Measurements from ENCODE around the gene ERC2.

Gene ERC2

DNA sequence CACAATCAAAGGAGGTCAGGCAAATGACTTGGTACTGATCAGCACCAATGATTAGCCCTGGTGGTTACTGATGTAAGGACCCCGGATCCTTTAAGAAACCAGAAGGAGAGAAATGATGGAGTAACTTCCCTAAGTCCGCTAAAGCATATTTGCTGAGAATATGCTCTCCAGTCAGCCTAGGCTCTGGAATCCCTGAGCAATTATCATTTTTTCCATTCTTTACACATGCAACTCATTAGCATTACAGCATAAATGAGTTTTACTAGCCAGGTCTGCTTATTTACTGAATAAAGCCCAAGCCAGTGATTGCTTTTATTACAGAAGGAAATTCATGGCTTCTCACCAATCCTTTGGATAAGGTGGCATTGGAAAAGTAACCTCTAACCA is 842.0 kb downstream of the ERC2 start:
- DNase-seq: no peak

DNA sequence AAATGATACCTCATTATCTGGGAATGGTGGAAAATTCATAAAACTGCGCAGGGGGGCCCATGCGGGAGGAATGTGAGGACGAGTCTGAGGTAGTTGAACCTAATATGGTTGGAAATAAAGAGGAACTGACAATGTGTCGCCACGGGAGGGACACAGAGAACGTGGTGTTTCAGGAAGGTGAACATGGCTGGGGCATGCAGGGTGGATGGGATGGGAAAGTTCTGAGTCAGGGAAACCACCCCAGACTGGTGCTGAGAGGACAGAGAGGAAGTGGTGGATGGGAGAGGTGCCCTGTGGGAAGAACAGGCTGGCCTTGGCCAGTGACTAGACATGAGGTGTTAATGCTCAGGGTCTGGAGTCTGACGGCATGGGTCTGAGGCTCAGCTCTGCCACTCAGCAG is 844.0 kb downstream of the ERC2 start:
- no peak for DNase-seq

DNA sequence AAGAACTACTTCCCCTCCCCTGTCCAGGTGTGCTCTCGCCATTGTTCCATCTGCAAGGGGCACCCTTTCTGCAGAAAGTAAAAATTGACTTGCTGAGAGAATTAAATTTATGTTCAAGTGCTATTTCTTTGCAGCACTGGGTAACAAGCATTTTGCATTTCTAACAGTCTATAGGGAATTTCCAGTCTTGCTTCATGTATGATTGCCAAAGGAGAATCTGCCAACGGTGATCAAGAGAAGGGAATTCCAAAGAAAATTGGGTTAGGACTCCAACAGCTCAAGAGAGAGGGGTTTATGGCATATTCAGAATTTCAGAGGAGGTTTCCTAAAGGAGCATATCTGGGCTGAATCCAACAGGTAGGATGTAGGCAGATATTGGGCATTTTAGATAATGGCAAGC is 844.5 kb downstream of the ERC2 start:
- no peak for DNase-seq

DNA sequence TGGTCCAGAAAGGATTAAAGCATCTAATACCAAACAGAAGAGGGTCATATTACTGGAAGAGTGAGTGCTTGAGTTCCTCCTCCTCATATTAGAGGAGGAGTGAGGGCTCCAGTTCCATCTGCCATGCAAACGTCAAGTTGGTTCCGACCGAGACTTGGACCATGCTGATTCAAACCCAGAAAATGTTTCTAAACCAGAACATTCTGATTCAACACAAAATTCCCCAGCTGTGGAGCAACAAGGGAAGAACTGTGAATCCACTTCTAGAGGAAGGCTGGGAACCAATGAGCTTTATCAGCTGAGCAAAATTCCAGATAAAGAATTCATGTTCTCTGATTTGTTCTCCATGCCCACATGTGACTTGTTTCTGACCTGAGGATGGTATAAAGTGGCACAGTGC is 845.5 kb downstream of the ERC2 start:
- DNase-seq: no peak

DNA sequence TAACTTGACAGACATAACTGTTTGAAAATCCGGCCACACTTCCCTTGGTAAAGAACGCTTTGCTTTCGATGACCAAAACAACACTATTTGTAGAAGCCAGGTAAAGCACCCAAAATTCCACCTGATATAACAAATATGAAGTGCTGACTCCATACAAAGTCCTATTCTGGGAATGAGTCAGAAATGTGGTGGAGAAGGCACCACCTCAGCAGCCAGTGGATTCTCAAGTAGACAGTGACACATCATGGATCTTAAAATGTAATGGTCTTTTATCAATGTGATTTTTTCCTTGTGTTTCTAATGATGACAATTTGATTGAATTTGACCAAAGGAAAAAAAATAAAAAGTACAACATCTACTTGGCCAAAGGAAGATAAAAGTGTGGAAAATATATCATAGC is 846.2 kb downstream of the ERC2 start:
- DNase-seq: no peak

DNA sequence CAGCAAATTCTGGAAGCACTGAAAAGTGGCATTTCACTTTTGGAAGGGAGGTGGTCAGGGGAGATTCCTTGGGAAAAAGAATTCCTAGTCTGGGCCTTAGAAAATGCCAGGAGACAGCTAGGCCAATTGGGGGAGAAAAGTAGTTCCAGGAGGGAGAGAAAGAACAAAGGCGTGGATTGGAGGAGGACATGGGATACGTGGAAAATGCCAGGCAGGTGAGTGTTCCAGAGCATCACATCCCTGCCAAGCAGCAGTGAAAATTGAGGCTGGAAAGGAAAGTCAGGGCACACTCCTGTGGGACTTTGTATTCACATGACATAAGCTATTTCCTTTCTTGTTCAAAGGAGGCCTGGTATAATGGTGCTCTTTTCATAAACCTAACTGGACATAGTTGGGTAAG is 846.6 kb downstream of the ERC2 start:
- no peak for DNase-seq

DNA sequence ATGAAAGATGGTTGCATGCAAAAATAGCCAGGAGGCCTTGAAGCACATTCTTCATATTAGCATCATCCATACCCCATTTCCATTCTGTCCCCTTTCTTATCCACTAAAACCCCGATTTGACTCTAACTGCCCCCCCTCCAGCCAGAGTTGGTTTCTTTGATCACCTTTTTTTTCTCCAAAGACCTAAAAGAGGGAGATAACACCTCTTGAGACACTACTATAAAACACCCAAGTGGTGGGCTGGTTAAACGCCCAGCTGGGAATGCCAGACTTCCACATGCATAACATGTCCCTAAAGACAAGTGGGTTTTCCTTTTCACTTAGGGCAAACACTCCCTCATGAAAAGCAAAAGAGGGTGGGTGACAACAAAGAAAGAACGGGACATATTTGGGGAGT is 847.2 kb downstream of the ERC2 start:
- DNase-seq: no peak

DNA sequence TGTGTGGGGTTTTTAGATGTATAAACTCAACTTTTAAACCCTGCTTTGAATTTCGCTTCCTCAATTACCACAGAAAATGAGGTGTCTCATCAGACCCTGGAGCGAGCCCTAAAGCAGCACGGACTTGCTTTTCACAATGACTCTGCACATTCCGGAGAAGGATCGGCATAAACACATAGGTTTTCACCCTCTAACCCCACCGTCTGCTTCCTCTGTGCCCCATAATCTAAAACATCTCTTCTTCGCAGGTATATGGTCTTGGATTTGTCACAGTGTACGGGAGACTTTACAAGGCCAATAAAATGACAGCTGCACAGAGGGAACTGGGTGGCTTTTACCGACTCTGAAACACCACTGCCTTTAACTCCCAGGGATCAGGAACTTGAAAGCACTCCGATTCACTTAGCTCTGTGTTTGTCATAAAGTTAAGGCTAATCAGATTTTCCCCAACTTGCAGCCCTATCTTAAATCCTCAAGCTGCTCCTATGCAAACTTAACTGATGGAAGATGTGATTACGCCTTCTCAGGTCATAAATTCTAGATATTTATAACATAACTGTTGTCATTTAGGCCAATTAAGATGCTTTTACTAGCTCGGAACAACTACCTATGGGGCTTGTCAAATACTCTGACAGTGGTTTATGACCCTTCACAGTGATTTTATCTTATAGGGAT is 847.8 kb downstream of the ERC2 start:
- DNase-seq: no peak

DNA sequence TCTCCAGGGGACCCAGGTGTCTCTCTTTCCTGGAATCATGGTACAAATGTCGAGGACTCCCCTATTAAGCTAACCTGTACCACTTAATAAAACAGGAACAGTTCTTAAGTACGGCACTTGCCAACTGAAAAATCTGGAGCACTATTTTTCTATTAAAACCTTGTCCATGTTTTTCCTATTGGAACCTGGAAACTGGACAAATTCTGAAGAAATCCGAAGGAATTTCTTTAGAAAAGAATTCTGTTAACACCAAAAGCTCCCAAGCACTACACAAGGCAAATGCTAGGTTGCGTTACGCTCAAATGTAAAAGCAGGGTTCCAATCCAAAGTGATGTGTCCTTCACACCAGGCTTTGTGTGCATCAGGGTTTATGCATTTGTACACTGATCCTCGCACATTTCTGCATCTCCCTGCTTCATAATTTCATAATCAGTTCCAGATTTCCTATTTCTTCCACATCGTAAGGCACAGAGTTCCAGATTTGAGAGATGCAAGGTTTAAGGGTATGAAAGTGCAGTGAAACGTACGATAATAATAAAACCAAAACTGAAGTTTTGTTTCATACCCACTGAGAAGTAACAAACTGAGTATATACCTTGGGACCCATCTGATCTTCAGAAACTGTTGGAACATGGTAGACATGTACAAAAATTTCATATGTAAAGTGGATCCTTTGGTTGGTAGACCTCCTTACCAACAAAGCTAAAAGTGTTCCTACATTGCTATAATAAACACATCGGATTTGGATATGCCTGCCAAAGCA is 849.0 kb downstream of the ERC2 start:
- no peak for DNase-seq

DNA sequence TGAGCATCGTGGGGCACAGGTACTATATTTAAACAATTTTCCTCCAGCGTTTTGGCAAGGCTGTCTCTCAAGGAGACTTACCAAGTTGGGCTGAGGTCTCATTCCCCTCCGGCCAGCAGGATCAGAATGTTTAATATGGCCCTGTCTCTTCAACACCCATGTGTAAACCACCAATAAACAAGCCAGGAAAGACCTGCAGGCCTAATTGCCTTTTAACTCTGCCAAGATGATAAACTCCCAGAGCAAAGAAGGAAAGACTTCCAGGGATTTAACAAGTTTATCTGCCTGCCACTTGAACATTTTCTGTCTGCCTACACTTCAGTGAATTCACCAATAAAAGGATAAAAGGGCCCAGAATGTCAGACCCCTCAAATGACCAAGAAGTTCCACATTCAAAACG is 850.9 kb downstream of the ERC2 start:
- no peak for DNase-seq

DNA sequence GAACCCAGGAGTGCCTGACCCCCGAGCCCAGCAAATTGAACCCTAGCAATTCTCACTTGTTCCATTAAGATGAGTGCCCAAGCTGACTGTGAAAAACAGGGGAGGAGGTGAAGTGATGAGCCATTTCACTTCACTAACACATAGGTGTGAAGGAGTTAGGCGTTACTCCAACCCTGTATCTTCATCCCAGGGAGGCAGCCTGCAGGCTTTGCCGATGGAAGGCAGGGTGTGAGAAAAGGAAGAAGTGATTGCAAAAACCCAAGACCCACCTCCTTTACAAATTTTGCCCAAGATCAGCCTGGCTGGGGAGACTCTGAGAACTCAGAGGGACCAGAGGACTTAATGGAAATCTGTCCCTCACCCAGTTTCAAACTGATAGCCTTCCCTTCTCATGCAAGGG is 851.5 kb downstream of the ERC2 start:
- no peak for DNase-seq

DNA sequence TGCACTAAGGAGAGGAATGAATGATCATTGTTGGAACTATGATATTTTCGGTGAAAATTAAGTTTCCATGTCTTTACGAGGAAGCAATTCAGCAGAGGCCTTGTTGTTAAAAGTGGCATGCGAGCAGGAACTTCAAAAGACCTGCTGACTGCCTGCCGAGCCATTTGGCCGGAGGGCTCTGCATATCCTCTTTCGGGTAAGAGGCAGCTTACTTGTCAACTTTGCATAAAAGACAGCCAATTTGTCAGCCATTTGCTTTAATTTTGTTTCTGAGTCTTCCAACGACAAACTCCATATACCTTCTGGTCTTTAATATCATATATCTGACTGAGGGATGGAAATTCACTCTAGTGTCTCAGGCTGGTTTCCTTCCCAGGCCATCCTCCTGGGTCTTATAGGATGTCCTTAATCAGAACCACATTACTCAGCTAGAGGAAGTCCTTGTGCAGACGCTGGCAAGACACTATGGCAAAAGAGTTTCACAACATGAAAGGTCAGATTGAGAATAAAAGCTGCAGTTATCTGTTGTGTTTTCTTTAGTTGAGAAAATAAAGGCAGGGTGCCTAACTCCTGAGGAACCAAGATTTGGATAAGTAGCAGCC is 852.5 kb downstream of the ERC2 start:
- DNase-seq: peak; percentile 69

DNA sequence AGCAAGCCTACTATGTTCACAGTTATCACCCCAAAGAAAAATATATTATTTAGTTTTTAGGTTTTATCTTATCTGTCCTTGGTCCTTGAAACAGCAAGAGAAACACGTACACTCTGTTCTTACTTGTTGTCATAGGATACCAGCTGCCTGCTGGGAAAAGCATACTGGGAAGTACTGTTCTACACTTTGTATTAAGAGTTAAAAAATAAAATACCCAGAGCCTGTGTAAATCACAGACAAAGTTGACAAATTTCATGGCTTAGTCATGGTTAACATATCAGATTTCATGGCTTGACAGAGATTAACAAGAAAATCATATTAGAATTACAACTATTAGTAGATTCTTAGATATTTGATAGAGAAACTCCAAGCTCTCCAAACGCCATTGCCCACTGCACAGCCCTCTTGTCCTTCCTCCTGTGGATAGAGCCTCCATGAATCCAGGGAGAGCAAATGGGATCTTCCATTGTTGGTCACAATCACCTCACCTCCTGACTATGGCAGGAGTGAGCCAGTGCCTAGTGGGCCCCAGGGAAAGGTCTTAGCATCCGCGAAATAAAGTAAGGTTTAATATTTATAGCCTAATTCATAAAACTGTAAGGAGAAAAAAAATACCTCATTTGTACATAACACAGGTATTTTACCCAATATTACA is 853.1 kb downstream of the ERC2 start:
- no peak for DNase-seq

DNA sequence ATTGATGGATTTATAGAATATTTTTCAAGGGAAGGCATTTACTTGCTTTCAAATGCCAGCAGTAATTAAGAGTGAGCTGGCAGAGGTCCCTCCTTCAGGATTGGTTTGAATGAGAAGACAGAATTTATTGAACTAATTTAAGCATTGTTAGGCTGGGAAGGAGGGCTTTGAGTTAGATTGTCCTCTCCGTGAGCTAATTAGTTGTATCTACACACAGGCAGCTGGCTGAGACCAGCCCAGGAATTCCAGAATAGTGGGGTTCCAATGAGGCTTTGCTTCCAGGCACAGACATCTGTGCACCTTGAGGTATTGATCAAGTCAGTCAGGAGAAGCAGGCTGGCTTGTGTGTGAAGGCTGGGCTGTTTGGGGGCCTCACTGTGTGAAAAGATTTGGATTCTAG is 857.1 kb downstream of the ERC2 start:
- no peak for DNase-seq

DNA sequence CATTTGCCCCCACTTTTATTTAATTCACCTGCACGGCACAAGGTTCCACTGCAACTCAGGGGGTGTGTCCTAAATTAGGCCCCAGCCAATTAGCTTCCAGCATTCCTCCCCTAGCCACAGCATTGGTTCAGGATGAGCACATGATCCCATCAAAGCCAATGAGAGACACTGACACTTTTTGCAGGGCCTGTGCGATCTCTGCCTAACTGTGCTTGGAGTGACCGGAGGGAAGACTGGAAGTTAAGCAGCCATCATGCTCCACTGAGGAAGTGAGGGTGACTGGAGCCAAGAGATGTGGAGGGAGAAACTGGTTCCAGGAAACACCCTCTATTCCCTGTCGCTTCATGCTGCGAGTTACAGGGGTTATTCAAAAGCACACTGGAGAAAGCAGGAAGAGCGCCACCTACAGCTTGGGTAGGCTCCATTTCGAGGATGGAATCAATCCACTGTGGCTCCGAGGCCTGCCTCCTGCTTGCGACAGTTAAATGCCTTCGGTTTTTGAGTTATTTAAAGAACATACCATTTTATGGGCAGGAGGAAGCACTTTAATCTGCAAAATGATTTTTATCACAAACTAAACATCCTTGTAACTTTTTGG is 858.9 kb downstream of the ERC2 start:
- DNase-seq: no peak

DNA sequence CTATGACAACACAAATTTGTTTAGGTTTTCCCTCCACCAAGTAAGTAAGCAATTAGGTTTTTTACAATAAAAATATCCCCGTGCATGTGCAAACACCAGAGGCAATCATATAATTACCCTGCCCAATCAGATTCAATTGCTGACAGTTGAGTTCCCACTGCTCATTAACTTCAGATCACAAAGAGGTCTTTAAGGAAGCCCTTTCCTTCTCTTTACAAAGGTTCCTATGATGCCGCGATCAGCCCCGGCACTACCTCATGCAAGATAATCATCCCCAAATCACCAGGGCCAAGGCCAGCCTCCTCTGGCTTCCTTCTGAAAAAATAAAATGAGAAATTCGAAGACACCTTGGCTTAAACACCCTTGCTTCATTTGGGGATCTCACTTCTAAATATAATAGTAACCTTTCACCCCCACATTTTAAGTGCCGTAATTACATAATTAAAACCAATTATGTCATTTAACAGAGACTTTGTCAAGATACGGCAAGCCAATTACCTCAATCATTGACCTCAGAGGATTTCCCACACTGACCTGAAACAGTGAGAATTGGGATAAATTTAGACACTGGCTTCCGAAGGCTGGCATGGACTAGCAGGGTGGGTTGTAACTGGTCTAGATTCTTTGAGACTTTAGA is 859.8 kb downstream of the ERC2 start:
- DNase-seq: no peak

DNA sequence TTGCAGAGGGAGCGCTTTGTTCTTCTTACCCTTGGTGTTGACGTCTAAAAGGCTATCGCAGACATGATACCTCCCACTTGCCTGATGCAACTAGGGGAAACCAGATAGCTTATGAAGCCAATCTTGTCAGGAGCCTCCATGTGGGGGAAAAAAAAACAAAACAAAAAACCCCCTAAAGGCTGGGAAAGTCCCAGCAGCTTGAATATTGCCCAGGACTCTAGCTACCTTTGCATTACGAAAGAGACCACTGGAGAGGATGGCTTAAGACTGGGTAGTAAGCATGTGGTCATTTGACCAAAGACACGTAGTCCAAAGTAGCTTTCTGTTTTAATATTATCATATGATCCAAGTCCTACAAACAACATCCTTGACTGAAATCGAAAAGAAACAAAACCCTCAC is 860.4 kb downstream of the ERC2 start:
- DNase-seq: no peak

DNA sequence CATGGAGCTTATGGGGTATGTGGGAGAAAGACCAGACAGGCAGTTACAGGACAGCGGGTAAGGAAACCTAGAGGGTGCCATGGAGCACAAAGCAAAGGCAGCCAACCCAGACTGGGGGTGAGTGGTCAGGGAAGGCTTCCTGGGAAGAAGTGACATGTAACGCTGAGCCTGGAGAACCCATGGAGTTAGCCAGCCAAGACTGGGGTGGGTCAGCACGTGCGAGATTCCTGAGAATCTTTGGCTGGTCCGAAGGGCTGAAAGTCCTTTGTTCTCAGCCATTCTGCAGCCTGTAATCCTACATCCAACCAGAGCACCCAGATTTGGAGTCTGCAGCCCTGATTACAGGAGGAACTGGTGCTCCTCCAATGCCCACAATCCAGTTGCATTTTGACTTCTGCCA is 861.1 kb downstream of the ERC2 start:
- DNase-seq: no peak

DNA sequence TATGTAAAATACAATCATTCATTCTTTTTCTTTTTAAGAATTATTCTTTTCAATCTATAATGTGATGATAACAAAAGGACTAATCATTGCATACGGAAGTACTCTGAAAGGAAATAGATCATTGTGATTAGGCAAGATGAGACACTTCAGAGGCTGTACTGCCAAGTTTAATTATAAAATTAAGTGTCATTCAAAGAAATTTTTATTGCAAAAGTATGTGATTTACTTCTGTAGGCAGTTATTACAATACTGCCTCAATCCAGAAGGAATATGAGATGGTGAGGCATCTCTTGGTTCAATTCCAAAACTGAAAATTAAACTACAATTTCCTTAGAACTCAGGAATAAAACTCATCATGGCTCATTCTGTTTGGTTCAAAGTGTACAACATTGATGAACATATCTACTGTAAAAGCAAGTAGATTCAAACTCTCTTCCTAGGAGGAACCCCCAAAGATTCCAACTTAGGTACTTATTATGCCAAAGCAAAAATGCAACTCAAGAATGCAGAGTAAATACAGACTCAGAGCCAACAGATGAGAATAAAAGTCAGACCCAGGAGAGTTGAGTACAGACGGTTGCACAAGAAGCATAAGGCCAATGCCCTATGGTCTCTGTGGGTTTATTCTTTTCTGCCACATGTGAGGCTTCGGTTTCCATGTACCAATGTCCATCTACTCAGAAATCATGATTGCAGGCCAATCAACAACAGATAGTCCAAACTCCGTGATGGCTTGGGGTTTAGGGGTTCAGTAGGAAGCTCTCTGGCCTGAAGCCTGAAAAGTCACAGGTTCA is 862.6 kb downstream of the ERC2 start:
- DNase-seq: no peak

DNA sequence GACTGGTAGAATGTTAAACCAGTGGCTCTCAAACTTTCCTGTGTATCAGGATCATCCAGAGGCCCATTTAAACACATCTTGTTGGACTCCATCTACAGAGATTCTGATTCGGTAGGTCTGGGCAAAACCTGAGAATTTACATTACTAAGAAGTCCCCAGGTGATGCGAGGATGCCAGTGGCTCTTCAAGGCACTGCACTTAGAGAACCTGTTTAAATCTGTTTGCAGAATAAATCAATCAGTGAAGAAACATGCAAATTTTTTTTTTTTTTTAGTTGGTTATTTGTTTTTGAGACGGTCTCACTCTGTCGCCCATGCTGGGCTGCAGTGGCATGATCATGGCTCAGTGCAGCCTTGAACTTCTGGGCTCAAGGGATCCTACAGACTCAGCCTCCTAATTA is 863.4 kb downstream of the ERC2 start:
- DNase-seq: no peak

DNA sequence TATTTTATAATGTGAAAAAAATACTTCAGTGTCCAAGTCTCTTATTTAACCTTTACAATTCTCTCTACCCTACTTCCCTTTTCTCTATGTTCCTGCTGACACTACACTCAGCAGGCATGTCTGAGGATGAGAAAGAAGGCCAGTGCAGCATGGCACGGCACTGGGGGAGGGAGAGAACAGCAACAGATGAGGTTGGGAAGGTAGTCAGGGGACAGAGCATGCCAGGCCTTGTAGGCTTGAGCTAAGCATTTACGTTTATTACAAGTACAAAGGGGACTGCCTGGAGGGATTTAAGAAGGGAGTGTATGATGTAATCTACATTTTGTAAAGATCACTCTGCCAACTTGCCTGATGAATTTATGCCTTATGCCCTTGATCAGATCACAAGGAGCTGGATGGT is 863.9 kb downstream of the ERC2 start:
- no peak for DNase-seq

DNA sequence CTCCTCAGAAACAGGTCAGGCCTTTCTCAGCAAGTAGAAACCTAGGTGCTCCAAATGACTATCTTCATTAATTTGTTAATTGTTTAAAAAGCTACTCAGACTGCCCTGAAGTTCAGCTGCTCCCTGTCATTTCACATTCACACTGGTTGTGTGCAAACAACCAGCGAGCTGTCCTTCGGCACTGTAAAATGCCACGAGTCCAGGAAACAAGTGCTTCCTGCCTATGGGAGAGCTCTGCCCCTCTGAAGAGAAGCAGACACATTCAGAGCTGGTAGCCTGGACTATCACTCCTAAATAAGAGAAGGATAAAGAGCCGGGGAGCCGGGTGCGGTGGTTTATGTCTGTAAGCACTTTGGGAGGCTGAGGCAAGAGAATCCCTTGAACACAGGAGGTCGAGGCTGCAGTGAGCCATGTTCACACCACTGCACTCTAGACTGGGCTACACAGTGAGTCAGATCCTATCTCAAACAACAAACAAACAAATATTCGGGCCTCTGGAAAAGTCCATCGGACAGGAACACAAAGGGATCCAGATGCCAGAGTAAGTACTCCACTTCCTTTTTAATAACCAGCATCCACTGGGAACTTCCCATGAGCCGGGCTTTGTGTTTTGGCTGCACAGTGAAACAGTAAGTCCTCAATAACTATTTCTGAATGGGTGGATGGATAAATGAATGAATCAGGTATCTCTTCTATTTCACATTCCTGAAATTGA is 866.7 kb downstream of the ERC2 start:
- no peak for DNase-seq

All from NCI-H1048 (cell line).